NK-92 treated with Interleukin-12 subunit alpha and Interleukin-12 subunit beta, amount 100 ng/mL, for 24 hours (cell line): ENCODE measurements around the gene WNT1.

Experiments
- DNase-seq: peaks from one replicate; lab custom pipeline; 2025; lab: John Stamatoyannopoulos, UW

The WNT1 gene

DNA sequence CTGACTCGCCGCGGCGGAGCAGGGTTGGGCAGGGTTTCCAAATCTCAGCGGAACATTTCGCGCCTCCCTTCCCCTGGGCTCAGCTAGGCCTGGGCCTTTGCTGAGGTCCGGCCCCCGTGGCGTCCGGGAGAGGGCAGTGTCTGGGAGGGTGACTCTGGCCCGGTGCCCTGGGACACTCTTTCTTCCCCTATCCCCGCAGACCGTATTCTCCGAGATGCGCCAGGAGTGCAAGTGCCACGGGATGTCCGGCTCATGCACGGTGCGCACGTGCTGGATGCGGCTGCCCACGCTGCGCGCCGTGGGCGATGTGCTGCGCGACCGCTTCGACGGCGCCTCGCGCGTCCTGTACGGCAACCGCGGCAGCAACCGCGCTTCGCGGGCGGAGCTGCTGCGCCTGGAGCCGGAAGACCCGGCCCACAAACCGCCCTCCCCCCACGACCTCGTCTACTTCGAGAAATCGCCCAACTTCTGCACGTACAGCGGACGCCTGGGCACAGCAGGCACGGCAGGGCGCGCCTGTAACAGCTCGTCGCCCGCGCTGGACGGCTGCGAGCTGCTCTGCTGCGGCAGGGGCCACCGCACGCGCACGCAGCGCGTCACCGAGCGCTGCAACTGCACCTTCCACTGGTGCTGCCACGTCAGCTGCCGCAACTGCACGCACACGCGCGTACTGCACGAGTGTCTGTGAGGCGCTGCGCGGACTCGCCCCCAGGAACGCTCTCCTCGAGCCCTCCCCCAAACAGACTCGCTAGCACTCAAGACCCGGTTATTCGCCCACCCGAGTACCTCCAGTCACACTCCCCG, 3.0 kb downstream of the WNT1 start:
- no peak for DNase-seq

DNA sequence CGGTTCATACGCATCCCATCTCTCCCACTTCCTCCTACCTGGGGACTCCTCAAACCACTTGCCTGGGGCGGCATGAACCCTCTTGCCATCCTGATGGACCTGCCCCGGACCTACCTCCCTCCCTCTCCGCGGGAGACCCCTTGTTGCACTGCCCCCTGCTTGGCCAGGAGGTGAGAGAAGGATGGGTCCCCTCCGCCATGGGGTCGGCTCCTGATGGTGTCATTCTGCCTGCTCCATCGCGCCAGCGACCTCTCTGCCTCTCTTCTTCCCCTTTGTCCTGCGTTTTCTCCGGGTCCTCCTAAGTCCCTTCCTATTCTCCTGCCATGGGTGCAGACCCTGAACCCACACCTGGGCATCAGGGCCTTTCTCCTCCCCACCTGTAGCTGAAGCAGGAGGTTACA, 3.6 kb downstream of the WNT1 start:
- DNase-seq: no peak

DNA sequence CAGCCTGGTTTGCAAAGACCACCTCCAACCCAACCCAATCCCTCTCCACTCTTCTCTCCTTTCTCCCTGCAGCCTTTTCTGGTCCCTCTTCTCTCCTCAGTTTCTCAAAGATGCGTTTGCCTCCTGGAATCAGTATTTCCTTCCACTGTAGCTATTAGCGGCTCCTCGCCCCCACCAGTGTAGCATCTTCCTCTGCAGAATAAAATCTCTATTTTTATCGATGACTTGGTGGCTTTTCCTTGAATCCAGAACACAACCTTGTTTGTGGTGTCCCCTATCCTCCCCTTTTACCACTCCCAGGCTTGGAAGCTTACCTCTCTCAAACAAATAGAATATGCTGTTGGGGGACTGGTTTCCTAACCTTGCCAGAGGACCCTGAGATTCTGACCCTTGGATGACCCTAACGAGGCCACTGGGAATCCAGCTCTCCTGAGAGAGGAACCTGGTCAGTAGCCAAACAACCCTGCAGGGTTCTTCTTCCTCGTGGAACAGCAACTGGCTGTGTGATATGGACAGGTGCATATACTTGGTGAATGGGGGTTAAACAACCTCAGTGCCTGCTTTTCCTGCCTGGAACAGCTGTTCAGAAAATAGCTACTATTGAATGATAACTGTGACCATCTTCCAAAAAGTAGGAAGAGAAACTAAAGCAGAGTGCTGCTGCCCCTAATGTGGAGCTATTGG, 4.4 kb downstream of the WNT1 start:
- DNase-seq: no peak

DNA sequence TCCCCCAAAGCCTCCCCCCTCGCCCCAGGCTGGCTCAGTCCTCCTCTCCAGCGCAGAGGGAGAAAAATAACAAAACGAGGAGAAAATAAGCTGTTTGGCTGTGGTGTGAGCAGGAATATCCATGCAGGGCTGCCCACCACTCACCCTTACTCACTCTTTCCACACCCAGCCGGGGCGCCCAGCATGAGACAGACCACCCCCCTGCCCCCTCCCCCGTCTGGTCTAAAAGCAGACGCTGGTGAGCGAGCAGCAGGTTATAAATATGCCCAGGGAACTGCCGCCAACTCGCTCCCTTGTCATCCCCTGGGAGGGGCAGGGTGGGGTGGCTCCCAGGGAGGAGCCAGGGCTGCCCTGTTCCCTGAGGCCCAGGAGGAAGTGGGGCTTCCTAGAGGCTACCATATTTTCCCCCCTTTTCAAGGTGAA, 7.4 kb downstream of the WNT1 start:
- DNase-seq: no peak

DNA sequence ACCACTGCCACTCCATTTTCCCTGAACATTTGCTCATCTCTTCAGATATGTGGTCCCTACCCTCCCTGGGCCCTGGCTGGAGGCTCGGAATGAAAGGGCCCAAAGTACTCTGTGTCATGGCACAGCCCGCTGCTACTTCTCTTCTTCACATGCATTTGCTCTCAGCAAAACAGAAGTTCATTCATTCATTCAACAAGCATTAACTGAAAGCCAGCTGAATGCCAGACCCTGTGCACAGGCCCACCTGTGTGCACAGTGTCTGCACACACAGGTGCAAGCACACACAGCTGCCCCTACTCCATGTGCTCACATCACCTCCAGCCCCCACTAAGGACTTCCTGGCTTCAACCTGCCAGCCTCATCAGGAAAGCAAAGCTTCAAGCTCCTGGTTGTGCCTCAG, 7.8 kb downstream of the WNT1 start:
- DNase-seq: no peak

DNA sequence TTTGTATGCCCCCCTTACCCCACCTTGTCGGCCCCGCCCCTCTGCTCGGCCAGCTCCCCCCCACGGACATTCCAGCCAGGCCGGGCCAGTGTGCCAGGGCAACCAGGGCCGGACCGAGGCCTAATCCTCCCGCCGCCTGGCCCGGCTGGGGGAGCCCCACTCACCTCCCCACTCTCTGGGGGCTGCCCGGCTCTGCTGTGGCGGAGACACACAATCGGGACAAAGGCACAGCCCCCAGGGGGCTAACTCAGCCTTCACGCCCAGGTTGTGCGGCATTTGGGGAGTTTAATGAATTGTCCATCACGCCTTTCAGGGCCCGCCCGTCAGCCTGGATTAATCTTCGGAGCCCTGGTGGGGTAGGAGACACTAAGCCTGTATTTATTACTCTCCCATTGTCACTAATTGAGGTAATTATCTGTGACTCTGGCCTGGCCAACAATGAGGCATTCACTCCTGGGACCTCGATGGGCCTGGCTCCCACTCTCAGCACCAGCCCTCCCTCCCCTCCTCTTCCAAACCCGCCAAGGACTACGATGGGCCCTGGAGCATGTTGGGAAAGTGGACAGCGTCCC, 8.7 kb downstream of the WNT1 start:
- no peak for DNase-seq

DNA sequence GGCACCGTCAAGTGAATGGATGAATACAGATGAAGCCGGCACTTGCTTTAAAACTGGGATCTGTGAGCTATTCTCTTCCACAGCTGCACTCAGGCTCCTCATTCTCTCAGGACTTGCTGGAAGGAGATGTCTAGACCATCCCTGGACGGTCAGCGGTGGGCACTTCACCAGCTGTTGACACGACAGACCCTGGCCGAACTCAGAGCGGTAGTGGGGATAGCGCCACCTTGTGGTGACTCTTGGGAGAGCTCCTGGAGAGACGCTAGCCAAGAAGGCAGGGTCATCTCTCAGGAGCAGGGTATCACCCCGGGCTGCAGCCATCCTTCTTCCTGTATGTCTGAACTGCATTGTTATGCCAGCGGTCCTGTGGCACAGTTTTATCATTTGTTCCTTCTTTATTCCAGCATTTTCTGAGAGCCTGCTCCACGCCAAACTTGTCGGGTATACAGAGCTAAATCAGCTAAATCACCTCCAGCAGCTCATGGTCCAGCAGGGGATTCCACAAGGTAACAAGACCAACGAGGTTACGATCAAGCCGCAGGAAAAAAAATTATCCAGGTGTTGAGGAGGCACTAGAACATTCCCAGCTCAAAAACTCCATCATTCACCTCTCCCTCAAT, 10.0 kb downstream of the WNT1 start:
- peak; percentile 45 for DNase-seq

DNA sequence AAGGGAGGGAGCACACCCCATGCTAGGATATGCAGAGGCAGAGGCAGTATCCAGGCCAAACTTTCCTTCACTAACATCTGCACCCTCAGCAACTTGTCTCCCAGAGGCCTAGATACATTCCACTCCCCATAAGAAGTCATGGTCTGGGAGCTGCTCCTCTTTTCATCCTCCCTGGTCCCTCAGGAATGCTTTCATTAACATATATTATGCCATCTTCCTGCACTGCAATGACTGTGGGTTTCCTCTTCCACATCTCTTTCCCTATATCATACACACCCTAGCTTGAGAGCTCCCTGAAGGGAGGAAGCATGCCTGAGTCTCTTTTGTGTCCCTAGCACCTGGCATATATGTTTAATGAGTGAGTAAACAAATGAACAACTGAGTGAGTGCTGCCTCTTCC, 12.4 kb downstream of the WNT1 start:
- no peak for DNase-seq

DNA sequence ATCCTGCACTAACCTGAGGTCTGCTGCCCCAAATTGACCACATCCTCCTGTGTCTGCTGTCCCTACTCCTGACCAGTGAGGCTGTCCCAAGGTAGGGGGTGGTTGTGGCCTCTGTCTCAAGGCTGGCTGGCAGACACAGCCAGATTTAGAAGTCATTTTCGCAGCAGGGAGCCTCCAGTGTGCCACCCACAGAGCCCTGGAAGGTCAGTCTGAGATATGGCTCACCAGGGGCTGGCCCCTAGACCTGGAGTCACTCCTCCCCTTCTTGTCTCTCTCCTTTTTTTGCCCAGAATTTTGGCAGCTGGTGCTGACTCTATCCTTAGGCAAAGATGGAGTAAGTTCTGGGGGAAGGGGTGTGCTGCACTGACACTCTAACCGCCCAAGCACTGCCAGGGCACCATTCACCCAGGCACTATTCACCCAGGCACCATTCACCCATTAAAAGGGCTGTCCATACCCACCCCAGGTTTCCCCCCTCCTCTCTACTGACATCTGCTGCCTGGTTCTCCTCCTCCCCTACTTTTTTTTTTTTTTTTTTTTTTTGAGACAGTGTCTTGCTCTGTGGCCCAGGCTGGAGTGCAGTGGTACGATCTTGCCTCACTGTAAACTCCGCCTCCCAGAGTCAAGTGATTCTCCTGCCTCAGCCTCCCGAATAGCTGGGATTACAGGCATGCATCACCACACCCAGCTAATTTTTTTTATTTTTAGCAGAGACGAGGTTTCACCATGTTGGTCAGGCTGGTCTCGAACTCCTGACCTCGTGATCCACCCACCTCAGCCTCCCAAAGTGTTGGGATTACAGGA, 13.3 kb downstream of the WNT1 start:
- DNase-seq: no peak

DNA sequence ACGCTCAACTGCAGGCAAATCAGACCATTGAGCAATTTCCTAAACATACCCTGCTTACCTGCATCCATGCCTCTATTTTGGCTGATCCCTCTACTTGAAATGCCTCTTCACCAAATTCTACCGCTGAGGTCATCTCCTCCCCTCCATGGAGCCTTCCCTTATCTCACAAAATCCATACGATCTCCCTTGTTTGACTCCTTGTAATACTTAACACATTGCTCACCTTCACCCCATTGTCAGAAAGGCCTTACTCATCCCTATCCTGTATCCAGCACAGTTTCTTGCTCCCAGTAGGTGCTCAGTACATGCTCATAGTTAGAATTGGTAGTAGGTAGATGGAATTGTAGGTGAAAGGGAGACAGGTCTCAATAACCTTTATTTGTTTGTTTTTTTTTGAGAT, 15.7 kb downstream of the WNT1 start:
- no peak for DNase-seq

DNA sequence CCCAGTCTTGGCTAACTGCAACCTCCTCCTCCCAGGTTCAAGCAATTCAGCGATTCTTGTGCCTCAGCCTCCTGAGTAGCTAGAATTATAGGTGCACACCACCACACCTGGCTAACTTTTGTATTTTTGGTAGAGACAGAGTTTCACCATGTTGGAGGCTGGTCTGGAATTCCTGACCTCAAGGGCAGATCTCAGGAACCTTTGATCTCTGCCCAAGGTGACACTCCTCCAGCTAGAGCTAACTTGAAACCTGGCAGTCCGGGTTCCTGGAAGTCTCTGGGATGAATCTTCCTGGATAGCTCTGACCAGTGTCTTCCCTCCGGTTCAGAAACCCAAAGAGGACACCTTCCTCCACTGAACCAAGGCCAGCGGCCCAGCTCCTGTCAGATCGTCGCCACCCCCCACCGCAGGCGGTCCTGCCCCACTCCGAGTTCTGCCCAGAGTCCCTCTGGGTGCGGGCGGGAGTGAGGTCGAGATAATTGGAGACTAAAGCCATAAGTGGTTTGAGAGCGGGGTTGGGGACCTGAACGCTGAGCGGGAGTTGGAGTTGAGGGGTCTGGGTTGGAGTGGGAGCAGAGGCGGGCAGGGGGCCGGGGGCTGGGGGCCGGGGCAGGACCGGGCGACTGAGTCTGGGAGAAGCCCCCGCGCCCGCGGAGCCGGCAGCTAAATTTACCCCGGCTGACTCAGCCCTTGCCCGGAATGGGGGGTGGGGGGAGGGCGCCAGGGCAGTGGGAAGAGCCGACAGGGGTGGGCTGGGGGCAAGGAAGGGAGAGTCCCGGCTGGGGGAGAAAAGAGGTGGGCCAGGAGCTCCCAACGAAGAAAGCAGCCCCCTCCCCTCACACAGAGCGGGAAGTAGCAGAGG, 16.3 kb downstream of the WNT1 start:
- no peak for DNase-seq

DNA sequence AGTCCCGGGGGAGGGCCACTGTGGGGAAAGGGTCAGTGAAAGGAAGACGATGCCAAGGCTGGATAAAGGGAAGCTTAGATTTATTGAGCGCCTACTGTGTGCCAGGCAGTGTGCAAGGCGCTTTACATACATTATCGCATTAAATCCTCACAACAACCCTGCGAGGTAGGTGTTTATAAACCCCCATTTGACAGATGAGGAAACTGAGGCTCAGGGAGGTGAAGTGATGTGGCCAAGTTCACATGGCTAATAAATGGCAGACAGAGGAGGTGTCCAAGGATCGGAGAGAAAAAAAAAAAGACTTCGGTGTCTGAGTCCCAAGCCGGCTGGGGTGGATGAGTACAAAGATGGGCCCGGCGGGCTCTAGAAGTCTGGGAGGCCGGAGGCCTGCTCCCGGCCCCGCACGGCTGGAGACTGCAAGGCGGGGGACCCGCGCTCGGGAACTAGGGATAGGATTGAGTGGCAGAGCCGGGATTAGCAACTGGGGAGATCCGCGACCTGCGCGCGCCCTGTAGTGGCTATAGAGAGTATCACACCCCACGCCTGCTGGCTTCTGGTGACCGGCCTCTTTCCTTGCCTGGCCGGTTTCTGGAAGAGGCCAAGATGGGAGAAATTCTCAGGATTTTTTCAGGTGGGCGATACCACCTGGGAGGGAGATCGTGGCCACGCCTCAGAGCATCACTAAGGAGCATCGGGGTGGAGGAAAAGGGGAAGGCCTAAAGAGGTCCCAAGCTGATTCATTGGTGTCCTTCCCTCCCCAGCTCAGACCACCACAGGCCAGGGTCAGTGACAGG, 17.2 kb downstream of the WNT1 start:
- DNase-seq: no peak

DNA sequence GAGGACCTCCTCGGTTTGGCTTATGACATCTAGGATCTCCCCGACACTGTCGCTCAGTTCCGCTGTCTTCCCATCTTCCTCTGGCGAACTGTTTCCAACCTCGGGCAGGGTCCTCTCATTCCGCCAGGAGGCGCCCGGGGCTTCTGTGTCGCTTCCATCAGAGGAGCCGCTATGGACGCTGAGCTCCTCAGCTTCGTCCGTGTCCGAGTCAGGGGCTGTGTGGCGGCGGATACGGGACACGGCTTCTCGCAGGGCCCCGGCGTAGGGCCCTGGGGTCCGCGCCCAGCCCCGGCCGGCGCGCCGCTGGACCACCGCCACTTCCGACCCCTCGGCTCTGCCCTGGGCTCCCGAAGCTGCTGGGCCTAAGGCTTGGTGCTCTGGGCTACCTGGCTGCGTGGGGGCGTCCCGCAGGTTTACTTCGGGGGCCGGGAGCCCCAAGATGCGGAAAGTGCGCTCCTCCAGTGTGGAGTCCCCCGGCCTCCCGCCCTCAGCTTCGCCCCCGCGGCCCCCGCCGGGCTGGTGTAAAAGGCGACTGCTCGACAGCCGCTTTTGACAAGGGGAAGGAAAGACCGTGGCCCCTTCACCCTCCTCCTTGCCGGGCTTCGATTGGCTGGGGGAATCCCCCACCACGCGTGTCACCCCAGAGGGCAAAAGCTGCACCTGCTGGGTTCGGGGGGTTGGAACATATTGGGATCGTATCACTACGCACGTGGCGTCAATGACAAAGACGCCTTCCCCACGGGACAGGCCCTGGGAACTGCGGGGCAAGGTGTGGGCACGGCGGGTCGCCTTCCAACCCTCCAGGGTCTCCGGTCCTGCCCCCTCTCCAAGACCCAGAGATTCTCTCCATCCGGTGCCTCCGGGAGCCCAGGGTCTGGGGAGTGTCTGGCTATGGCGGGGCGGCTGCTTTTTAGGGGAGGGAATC, 18.9 kb downstream of the WNT1 start:
- no peak for DNase-seq

DNA sequence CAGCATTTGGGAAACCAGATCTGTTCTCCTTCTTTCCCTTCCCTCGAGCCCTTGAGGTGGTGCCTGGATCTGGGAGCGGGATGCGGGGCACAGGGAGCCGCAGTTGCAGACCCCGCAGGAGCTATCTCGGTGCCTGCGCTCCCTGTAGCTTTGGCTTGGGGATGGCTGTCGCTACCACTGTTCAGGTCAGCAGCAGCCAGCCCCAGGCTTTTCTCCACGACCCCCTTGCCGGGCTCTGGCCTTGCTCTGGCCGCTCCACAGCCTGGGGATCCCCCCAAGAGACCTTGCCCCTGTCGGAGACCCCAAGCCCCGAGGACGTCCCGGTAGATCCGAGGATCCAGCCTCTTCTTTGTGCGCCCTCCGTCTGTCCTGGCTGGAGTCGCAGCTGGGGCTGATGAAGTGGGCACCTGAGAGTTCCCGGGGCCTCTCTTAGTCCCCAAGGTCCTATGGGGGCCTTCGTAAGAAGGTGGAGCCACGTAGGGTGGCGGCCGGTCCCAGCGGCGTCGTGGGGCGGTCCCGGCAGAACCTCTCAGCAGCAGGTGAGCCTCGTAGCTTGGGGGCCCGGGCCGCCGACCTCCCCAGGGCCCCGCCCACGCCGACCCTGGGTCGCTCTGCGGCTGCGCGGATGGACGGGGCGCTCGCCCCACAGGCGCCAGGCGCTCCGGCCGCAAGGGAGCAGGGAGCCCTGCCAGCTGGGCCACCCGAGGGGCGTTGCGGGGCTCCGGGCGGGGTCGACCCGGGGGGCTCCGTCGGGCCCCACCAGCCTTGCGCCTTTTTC, 19.8 kb downstream of the WNT1 start:
- no peak for DNase-seq

DNA sequence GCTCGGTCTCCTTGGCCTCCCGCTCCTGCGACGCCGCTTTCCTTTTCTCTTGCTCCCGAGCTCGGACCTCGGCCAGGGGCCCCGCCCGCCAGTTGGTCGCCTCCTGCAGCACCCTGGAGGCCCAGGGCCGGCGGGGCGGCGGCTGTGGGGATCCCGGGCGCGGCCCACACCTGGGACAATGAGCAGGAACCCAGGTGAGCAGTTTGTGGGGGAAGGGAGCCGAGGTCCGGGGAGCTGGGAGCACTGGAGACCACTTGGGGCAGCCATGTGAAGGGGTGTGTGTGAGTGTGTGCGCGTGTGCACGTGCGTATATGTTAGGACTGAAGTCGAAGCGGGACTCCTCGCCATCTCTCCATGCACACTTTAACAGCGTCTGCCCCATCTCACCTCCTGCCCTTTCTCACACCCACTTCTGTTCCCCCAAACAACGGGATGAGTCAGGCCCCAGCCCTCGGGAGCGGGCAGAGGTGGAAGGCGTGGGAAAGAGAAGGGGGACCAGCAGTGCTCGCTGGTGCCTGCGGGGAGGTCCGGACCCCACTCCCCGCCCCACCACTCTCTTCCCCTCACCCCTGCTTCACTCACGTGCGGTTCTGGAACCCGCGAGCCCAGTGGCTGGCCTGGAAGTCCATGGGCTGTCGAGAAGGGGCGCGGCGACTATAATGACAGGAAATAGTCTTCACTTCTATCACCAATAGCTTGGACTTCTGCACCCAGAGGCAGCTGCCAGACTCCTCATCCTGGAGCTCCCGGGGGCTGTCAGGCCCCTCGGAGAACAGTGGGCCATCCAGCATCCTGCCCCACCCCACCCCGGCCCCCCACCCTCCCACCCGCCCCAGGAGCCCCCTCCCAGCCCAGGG, 20.6 kb downstream of the WNT1 start:
- no peak for DNase-seq

DNA sequence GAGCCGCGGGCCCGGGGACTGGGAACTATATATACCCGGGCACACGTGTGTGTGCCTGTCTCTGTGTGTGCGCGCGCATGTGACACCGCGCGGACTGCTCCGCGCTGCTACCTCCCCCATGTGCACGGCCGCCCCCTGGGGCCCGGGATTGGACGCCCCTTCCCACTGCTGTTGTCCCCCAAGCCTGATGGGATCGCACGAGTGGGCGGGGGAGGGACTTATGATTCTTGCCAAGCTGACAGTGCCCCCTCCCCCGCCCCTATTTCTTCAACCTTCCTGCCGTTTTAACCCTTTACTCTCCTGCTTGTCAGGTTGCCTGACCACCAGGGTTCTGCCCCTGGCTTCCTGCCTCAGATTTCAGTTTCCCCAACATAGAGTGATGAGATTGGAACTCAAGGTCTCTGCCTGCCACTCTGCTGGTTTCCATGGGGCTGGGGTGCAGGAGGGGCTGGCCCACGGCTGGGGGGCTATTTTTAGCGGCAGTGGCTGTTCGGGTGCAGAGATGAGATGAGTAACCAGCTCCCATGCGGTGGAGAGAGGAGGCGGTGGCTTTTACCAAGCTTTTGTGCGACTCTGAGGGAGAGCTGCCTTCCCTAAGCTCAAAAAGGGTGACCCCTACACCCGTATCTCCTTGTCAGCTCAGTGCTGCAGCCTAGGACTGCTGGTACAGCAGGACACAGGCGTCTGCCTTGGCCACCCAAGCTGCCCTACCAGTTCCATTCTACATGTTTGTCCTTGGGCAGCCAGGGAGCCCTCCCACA, 21.4 kb downstream of the WNT1 start, which contains the start of gene DDN:
Gene DDN (minus strand): TSS at position 5 of the 761 bp plus-strand sequence. CDS start 88 bp downstream, outside the sequence.
- DNase-seq: peak; percentile 51
